Kidney epithelial cell (primary cell): ENCODE results near the gene ALOX5AP. TPM values are rescaled to one million over a fixed set of nuclear protein-coding genes. Genes with fewer than 3 reads are reported as not detected.

Experiments used
- DNase-seq: peaks from one replicate; pipeline ENCODE4 v3.0.0-alpha.2; 2010; ENCODE audit warnings: low read depth
- H3K27me3 ChIP-seq: 2 replicates; pipeline ENCODE4 v1.6.0; 2011; ENCODE audit warnings: low read length; ENCODE audit not compliant: control insufficient read depth, insufficient read depth
- H3K36me3 ChIP-seq: 2 replicates; pipeline ENCODE4 v1.5.1; 2011; ENCODE audit warnings: low read length; ENCODE audit not compliant: control insufficient read depth, insufficient read depth
- H3K4me3 ChIP-seq: 2 replicates; pipeline ENCODE4 v1.5.1; 2011; ENCODE audit warnings: low read depth, mild to moderate bottlenecking, control low read depth, low read length
- CTCF ChIP-seq: IDR thresholded peaks from 2 replicates; pipeline ENCODE4 v1.5.1; 2011; ENCODE audit warnings: mild to moderate bottlenecking, moderate library complexity, low read length, control low read depth, inconsistent platforms; ENCODE audit not compliant: insufficient read depth, poor library complexity, severe bottlenecking
- total RNA-seq: library from RNA; depleted of rRNA; stranded (reverse); fragments of >200 nt; gene quantifications from 2 replicates; pipeline ENCODE4 v1.2.3, GENCODE V29; 2015

Gene ALOX5AP
- total RNA-seq, 1 donor from 2014 or later: 96.0 TPM

- Histone ChIP-seq H3K4me3 (no peak overlapping the region), H3K36me3 (no peaks in the 10 kb centered on the region), H3K27me3 (no peaks in the 10 kb centered on the region)
- TF ChIP-seq CTCF: no peak
- no peak for DNase-seq
Observed at GRCh38 chr13:30700364-30700763, 35.0 kb upstream of the ALOX5AP start.

GRCh38 chr13:30702006-30702405 is 33.3 kb upstream of the ALOX5AP start:
- no peak for TF ChIP-seq CTCF
- no peaks in the 10 kb centered on the region for H3K36me3 ChIP-seq
- no peak overlapping the region for H3K4me3 ChIP-seq
- no peak for DNase-seq
- H3K27me3 ChIP-seq: no peaks in the 10 kb centered on the region

- TF ChIP-seq CTCF: no peak
- no peaks in the 10 kb centered on the region for H3K27me3 ChIP-seq
Observed at GRCh38 chr13:30704596-30704995, 30.7 kb upstream of the ALOX5AP start.

GRCh38 chr13:30705680-30706079 is 29.7 kb upstream of the ALOX5AP start:
- Histone ChIP-seq H3K36me3 (no peaks in the 10 kb centered on the region), H3K27me3 (no peaks in the 10 kb centered on the region), H3K4me3 (no peak overlapping the region)
- TF ChIP-seq CTCF: no peak
- no peak for DNase-seq

More at GRCh38 chr13:30704596-30704995, 30.7 kb upstream of the ALOX5AP start:
- no peak for DNase-seq
- Histone ChIP-seq H3K4me3 (no peak overlapping the region), H3K36me3 (no peaks in the 10 kb centered on the region)

GRCh38 chr13:30708541-30708940 is 26.8 kb upstream of the ALOX5AP start:
- H3K36me3 ChIP-seq: no peaks in the 10 kb centered on the region
- TF ChIP-seq CTCF: no peak
- DNase-seq: no peak
- no peaks in the 10 kb centered on the region for H3K27me3 ChIP-seq
- no peak overlapping the region for H3K4me3 ChIP-seq

- Histone ChIP-seq H3K36me3 (no peaks in the 10 kb centered on the region), H3K4me3 (no peak overlapping the region), H3K27me3 (no peaks in the 10 kb centered on the region)
- no peak for DNase-seq
- no peak for TF ChIP-seq CTCF
Observed at GRCh38 chr13:30710442-30710841, 24.9 kb upstream of the ALOX5AP start.
